ENCODE results near the gene CERCAM.
"Not testable (repeated sequence)": the region's sequence is repeated elsewhere in the genome, so short reads cannot be mapped to it uniquely, and the experiment has no call there.

Gene CERCAM

DNA sequence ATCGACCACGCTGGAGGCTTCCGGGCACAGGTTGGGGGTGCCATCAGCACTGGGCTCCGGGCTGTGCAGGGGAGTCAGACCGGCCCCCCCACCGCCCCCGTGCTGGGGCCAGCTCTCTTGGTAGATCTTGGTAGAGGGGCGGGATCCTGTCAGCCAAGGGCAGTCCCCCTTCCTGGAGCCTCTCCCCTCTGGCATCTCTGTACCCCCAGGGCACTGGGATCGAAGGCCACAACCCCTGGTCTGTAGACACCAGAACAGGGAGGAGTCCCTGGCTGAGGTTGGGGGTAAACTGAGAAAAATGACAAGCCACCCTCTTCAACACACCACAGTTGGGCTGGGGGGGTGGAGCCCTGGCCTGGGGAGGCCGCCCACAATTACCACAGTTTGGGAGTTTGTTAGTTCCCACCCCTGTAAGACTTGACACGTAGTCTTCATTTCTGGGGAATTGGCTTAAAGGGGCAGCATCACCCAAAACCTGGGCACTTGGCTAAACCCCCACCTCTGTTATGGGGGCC lies 882 bp downstream of the CERCAM start:
- DNase-seq = no peak

DNA sequence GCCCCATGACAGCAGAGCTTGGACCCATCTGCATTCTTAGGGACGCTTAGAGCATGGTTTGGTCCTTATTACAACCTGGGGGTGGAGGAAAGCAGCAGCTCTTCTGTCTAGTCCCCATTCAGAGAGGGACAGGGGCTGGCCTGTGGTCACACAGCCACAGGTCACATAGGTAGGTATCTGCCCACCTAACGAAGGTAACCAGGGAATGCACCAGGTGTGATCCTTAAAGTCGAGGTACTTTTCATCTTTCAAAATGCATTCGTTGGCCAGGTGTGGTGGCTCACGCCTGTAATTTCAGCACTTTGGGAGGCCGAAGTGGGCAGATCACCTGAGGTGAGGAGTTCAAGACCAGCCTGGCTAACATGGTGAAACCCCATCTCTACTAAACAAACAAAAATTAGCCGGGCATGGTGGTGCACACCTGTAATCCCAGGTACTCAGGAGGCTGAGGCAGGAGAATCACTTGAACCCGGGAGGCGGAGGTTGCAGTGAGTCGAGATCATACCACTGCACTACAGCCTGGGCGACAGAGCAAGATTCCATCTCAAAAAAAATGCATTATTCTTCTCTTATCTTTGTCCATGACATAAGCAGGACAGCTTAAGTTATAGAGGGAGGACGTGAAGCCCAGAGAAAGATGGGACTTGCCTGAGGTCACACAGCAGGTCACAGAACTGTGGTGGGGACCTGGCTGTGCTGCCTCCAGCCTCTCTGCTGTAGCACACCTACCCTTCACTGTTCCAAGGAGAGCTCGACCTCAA lies 1.5 kb downstream of the CERCAM start:
- not testable (repeated sequence) for DNase-seq

DNA sequence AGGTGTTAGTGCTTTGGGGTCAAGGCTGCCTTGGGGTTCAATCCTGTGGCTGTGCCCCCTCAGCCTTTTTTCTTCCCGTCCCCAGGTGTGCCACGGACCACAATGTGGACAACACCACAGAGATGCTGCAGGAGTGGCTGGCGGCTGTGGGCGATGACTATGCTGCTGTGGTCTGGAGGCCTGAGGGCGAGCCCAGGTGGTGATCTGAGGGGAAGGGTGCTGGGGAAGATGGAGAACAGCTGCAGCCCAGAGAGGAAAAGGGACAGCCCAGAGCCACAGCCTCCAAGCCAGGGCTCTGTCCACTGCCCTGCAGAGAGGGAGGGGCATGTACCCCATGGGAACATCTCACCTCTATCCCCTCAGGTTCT lies 2.1 kb downstream of the CERCAM start:
- DNase-seq = no peak

DNA sequence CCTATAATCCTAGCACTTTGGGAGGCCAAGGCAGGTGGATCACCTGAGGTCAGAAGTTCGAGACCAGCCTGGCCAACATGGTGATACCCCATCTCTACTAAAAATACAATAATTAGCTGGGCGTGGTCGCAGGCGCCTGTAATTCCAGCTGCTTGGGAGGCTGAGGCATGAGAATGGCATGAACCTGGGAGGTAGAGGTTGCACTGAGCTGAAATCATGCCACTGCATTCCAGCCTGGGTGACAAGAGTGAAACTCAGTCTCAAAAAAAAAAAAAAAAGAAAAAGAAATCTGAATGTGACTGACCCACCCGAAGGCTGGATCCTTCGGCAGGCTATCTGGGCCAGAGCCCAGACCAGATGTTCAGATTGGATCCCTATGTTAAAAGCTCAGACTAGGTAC lies 2.7 kb downstream of the CERCAM start:
- DNase-seq = not testable (repeated sequence)

DNA sequence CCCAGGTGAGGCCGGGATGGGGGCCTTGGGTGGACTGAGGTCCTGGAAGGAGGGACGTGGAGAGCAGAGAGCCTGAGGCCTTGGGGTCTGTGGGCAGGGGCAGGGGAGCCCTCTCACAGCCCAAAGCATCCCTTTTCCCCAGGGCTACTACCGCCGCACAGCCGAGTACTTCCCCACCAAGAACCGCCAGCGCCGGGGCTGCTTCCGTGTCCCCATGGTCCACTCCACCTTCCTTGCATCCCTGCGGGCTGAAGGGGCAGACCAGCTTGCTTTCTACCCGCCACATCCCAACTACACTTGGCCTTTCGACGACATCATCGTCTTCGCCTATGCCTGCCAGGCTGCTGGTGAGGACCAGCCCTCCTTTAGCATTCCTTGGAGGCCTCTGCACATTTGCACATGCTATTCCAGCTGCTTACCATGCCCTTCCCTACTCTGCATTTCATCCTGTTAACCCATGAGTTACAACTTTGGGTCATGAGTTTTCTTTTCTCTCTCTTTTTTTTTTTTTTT lies 3.7 kb downstream of the CERCAM start:
- DNase-seq = no peak

DNA sequence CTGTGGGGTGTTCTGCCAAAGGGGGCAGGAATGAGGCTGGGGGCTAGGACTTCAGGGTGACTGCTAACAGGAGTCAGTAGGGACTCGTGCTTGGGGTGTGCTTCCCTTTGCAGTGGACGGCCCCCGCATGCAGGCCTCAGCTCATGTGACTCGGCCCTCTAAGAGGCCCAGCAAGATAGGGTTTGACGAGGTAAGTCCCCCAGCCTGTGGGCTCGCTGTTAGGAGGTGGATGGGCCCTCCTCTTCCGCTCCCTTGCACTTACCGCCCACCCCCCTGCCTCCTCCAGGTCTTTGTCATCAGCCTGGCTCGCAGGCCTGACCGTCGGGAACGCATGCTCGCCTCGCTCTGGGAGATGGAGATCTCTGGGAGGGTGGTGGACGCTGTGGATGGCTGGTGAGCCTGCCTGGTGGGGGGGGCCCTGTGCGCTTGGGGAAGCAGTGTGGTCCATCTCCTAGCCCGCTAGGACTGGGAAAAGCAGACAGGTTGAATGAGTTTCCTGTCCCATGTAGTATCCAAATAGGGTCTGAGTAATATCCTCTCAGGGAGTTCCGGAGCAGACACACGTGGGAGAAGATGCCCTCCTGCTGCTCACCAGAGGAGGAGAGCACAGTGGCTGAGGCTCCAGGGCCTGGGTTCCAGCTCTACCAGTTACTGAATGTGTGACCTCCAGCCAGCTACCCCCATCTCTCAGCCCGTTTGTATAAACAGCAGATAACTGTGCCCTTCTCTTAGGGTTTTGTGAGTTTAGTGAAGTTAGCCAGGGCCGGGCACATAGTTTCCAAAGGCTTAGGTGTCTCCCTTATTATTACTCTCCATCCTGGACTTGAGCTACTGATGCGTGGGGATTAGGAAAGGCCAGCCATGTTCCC lies 8.2 kb downstream of the CERCAM start:
- DNase-seq = no peak

DNA sequence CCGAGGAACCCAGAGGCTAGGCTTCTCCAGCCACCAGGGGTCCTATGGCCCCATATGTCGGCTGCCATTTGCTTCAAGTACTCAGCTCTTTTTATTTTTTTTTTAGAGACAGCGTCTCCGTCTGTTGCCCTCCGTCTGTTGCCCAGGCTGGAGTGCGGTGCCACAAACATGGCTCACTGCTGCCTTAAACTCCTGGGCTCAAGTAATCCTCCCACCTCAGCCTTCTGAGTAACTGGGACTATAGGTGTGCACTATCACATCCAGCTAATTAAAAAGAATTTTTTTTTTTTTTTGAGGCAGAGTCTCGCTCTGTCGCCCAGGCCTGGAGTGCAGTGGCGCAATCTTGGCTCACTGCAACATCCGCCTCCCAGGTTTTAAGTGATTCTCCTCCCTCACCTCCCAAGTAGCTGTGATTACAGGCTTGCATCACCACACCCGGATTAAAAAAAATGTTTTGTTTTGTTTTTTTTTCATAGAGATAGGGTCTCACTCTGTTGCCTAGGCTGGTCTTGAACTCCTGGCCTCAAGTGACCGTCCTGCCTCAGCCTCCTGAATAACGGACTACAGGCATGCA lies 8.9 kb downstream of the CERCAM start:
- no peak for DNase-seq

DNA sequence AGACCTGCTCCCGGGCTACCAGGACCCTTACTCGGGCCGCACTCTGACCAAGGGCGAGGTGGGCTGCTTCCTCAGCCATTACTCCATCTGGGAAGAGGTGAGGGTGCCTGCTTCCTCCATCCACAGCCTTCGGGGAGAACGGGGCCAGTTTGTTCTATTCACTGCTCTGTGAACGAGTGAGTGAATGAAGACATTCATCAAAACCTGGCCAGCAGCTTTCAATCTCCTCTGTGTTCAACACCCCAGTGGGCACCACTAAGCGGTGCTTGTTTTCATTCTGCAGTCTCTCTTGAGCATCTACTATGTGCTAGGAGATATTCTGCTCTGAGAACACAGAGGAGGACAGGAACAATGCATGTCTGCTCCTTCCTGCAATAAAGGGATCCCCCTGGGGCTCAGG lies 10.6 kb downstream of the CERCAM start:
- no peak for DNase-seq

DNA sequence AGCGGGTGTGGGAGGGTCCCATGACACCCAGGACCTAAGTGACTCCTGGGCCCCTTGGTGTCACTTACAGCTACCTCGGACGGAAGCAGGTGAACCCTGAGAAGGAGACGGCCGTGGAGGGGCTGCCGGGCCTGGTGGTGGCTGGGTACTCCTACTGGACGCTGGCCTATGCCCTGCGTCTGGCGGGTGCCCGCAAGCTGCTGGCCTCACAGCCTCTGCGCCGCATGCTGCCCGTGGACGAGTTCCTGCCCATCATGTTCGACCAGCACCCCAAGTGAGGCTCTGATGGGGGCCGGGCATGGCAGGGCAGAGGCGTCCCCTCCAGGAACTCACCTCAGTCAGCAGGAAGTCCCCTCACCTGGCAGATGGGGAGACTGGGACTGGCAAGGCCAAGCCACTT lies 13.7 kb downstream of the CERCAM start:
- DNase-seq = no peak

DNA sequence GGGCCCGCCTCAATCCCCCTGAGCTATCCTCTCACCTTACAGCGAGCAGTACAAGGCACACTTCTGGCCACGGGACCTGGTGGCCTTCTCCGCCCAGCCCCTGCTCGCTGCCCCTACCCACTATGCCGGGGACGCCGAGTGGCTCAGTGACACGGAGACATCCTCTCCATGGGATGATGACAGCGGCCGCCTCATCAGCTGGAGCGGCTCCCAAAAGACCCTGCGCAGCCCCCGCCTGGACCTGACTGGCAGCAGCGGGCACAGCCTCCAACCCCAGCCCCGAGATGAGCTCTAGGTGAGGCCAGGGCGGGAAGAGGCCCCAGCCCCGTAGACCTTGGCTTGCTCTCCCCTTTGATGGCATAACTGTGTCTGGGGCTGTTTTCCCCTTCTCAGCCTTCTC lies 15.0 kb downstream of the CERCAM start:
- DNase-seq = no peak

DNA sequence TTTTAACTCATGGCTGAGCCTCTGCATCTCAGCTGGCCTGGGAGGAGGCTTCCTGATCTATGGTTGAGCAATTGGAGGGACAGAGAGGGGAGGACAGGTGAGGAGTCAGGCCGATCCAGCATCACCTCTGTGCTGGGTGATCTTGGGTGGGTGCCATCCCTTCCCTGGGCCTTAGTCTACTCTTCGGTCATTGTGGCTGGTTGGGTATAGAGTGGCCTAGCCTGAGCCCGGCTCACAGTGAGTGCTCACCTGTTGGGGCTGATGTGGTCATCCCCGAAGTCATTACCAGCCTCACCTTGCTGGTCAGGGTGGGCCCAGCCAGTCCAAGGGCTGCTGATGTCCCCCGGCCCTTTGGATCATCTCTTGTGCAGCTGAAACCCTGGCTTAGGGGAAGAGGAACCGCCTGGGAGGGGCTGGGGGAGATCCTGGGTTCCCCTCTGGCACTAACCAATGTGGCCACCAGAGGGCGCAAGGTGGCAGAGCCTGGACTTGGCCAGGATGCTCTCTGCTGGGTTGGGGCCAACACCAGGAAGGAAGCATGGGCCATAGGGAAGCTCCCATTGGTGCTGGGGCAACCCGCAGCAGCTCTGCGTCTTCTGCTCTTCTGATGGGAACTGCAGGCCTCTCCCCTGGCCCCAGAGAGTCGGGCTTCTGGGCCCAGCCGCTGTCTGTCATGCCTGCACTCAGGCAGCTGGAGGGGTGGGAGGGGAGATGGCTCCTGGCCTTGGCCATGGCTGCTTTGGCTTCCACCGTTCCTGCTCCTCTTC lies 17.9 kb downstream of the CERCAM start:
- peak; percentile 78 for DNase-seq

DNA sequence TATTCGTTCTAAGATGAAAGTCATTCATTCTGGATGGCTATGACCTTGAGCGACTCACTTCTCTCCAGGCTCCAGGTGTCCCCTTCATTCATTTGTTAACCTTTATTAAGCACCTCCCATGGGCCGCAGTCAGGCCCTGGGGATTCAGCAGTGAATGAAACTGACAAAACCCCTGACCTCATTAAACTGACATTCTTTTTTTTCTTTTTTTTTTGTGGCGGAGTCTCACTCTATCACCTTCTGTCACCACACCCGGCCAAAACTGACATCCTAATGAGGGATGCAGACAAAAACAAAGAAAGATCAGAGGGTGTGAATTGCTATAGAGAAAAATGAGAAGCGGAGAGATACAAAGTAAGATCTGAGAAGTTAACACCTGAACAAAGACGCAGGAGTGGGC lies 18.6 kb downstream of the CERCAM start:
- no peak for DNase-seq

DNA sequence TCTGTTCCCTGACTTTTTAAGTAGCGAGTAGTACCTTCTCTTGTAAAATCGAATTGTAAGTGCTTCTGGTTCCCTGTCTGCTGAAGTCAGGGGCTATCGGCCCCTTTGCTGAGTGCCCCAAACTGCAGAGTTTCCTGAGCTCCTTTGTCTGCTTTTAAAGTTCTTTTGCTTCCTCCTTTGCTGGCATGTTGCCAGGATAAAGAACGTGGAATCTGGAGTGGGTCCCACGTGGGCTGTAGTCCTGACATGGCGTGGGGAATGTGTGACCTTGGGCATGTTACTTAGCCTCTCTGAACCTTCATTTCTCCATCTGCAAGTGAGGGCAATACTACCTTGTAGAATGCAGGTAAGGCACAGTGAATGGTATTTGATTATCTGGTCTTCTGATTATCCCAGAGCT lies 21.5 kb downstream of the CERCAM start:
- DNase-seq = no peak

DNA sequence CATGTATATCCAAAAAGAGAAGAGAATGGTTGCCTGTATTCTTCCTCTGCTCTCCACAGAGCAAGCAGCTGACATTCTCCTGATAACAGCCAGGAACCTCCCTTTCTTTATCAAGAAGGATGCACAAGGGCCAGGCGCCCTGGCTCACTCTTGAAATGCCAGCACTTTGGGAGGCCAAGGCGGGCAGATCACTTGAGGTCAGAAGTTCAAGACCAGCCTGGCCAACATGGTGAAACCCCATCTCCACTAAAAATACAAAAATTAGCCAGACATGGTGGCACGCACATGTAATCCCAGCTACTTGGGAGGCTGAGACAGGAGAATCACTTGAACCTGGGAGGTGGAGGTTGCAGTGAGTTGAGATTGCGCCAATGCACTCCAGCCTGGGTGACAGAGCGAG lies 25.8 kb downstream of the CERCAM start:
- not testable (repeated sequence) for DNase-seq

DNA sequence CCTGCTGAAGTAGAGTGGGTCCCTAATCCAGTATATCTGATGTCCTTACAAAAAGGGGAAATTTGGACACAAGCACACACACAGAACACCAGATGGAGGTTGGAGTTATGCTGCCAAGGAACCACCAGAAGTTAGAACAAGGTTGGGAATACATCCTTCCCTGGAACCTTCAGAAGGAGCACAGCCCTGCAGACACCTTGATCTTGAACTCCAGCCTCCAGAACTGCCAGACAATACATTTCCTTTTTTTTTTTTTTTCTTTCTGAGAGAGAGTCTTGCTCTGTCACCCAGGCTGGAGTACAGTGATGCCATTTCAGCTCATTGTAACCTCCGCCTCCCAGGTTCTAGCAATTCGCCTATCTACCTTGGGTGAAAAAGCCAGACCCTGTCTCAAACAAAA lies 28.1 kb downstream of the CERCAM start:
- no peak for DNase-seq

DNA sequence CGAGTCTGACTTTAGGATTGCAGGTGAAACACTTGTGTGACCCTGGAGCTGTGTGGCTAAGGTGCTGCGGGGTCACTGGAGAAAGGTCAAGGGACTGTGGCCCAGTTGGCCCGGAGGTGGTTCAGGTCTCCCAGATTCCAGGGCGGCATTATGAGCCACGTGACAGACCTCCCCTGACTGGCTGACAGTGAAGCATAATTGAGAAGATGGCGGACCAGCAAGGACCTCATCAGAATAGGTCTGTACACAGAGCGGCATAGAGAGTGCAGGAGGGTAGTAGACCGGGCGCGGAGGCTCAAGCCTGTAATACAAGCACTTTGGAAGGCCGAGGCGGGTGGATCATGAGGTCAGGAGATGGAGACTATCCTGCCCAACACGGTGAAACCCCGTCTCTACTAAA lies 34.3 kb downstream of the CERCAM start:
- peak; percentile 46 for DNase-seq

DNA sequence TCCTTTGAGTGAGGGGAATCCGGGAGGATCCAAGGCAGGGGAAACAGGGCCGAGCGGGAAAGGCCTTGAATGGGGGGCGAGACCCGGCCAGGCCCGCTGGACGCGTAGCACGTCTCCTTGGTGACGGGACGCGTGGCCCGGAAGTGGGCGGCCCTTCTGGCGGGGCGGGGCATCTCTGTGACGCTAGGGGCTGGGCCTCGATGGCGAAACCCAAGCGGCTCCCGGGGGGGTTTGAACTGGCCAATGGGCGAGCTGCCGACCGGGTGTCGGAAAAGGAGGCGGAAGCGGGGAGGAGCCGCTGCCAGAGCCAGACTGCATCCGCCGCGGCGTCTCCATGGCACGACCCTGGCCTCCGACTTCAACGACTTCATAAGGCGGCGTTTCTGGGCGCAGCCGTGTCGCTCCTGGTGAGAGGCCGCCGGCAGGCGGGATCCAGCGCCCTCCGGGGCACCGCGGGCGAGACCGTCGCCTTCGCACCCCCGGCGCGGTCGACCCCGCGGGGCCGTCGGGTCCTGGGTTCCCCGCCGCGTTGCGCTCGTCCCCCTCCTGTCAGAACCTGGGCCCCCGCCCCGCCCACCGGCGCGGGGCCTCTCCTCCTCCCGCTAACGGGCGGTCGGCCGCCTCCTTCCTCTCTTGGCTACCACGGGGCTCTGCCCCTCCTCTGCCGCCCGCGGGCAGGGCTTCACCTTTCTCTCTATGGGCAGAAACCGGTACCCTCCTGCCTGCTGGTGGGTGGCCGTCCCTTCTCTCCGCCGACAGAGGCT lies 35.4 kb downstream of the CERCAM start, which contains the start of gene ODF2:
Gene ODF2 (plus strand): TSS at position 158 of the 764 bp plus-strand sequence. CDS start 86 bp downstream, at position 244.
- DNase-seq = peak; percentile 93

DNA sequence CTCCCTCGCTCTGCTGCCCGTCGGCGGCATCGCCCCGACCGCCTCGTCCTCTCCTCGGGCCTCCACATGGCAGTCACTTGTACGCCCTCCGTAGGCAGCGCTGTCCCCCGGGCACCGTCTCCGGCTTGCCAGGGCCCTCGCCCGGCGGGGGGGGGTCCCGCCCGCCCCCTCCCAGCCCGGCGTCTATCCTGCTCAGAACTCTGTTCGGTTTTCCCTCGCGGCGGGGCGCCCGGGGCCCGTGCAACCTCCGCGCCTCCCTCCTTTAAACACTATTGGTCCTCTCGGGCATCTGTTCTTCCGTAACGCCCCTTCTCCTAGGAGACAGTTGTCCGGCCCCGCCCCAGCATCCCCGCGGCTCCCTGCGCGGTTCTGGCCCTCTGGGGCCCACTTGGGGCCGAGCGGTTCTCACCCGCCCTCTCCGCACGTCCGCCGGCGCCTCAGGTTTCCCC lies 36.0 kb downstream of the CERCAM start:
- DNase-seq = peak; percentile 80

DNA sequence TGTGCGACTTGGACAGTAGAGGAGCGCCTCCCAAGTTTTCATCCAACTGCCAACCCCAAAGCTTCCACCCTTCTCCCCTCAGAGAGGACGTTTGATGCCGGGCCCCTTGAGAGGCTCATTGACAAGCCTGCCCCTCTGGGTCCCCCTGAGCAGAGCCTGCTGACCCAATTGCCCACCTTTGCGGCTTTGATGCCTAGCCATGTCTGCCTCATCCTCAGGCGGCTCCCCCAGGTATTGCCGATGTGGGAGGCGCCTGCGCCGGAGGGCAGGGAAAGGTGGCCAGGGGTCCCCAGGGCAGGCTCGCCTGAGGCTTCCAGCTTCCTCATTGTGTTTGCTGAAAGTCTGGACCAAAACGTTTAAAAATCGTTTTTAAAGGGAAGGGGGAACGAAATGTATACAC lies 36.5 kb downstream of the CERCAM start:
- DNase-seq = no peak

DNA sequence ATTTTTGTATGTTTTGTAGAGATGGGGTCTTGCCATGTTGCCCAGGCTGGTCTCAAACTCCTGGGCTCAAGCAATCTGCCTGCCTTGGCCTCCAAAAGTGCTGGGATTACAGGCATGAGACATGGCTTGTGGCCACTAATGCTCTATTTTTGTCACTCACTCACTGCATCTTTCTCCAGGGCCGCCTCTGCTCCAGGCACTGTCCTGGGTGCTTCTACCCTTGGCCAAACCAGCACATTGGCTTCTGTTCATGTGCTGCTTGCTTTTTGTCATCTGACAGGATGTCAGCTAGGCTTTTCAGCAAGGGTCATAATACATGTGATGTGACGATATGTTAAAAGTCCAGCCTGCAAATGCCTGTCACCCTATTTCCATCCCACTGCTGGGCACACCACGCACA lies 38.4 kb downstream of the CERCAM start:
- no peak for DNase-seq

DNA sequence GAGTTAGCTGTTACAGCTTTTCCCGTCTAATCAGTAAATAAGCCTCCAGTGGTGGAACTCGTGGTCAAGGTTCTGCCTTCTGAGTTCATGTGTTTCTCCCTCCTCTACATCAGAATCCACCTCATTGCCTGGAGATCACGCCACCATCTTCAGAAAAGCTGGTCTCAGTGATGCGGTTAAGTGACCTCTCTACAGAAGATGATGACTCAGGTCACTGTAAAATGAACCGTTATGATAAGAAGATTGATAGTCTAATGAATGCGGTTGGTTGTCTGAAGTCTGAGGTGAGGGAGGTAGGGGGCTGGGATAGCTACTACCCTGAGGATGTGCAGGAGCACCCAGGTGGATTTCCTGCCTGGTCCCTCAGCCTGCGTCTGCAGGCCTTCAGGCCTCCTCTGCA lies 48.4 kb downstream of the CERCAM start:
- no peak for DNase-seq

DNA sequence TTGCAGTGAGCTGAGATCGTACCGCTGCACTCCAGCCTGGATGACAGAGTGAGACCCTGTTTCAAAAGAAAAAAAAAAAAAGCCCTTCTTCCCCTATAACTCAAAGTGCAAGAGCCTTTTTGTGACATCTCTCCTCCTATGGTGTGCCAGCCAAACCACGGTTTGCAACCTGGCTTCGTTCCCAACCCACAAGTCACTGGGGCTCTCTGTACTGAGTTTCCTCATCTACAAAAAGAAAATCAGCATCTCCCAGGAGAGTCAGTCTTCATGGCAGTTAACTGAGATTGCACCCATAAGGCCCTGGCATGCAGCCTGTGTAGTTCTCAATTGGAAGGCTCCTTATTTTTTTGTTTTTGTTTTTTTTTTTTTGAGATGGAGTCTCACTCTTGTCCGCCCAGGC lies 49.9 kb downstream of the CERCAM start:
- DNase-seq = no peak
